Upper lobe of left lung (tissue), 6 donors: Measurements from ENCODE around the gene BROX. TPM values are rescaled to one million over a fixed set of nuclear protein-coding genes. Genes with fewer than 3 reads are reported as not detected.
"Not testable (repeated sequence)": the region's sequence is repeated elsewhere in the genome, so short reads cannot be mapped to it uniquely, and the experiment has no call there.

Experiments
- ATAC-seq, 2 donors: fragments of 200-7000 bp; cut with Tn5 transposase; one replicate each; pipeline ENCODE4 v1.9.1; 2022; ENCODE audit warnings: mild to moderate bottlenecking in 2 of 2, moderate library complexity in 2 of 2; ENCODE audit not compliant: low FRiP score in 2 of 2
- DNase-seq, 2 donors: peaks; one replicate each; pipeline ENCODE4 v3.0.0-alpha.2; 2019 to 2020
- H3K27ac ChIP-seq, 4 donors: fragments of 200-600 bp; sonication (generic); one replicate each; pipeline ENCODE4 v1.5.1; 2016 to 2019
- H3K27me3 ChIP-seq, 4 donors: fragments of 200-600 bp; sonication (generic); one replicate each; pipeline ENCODE4 v1.5.1; 2017 to 2019
- H3K36me3 ChIP-seq, 4 donors: fragments of 200-600 bp; sonication (generic); one replicate each; pipeline ENCODE4 v1.5.1; 2016 to 2019
- H3K4me1 ChIP-seq, 4 donors: fragments of 200-600 bp; sonication (generic); one replicate each; pipeline ENCODE4 v1.5.1; 2018 to 2019
- H3K4me3 ChIP-seq, 4 donors: fragments of 200-600 bp; sonication (generic); one replicate each; pipeline ENCODE4 v1.5.1; 2017 to 2019; ENCODE audit warnings: mild to moderate bottlenecking in 2 of 4, moderate library complexity in 1 of 4
- H3K9me3 ChIP-seq, 4 donors: fragments of 200-600 bp; sonication (generic); one replicate each; pipeline ENCODE4 v1.5.1; 2018 to 2019
- EP300 ChIP-seq, 4 donors: sonication (generic); formaldehyde crosslinking; IDR thresholded peaks; one replicate each; pipeline ENCODE4 v1.5.1; 2017; ENCODE audit warnings: antibody characterized with exemption in 4 of 4, control low read depth in 2 of 4
- POLR2A ChIP-seq, 4 donors: fragments of 450-650 bp; IDR thresholded peaks; one replicate each; pipeline ENCODE4 v1.5.1; 2016 to 2017; ENCODE audit warnings: antibody characterized with exemption in 4 of 4, mild to moderate bottlenecking in 2 of 4
- POLR2AphosphoS5 ChIP-seq, 2 donors: sonication (generic); formaldehyde crosslinking; IDR thresholded peaks; one replicate each; pipeline ENCODE4 v1.5.1; 2017; ENCODE audit warnings: antibody characterized with exemption in 2 of 2
- WGBS, 2 donors: methylation state at CpG; one replicate each; pipeline ENCODE4 v1.1.5; 2017 to 2018; 5-methylcytosine and 5-hydroxymethylcytosine counted together
- total RNA-seq, 6 donors: library from RNA; depleted of rRNA in 4 of 6; stranded (reverse); fragments of >200 nt in 4 of 6; gene quantifications; one replicate each; pipeline versions ENCODE4 v1.1.0 to v1.2.1, GENCODE V29; 2016 to 2021
- TF ChIP-seq, protein P1 (sequence below), 6 experiments: fragments of 450-650 bp in 4 of 6; fragments of 200-600 bp in 2 of 6; sonication (generic) in 2 of 6; IDR thresholded peaks; one replicate each; pipeline ENCODE4 v1.5.1; 2016 to 2019; ENCODE audit warnings: antibody characterized with exemption in 6 of 6
- donor health status: DM: no; HTN: no; CAD: no; lungs with moderate emphysema.
- donor health status: DM: no; HTN: yes; CAD: no; lungs with severe emphysema.

Gene BROX
- total RNA-seq, 6 donors from 2014 or later, result 21.0 to 74.0 (median 41.2) TPM

DNA sequence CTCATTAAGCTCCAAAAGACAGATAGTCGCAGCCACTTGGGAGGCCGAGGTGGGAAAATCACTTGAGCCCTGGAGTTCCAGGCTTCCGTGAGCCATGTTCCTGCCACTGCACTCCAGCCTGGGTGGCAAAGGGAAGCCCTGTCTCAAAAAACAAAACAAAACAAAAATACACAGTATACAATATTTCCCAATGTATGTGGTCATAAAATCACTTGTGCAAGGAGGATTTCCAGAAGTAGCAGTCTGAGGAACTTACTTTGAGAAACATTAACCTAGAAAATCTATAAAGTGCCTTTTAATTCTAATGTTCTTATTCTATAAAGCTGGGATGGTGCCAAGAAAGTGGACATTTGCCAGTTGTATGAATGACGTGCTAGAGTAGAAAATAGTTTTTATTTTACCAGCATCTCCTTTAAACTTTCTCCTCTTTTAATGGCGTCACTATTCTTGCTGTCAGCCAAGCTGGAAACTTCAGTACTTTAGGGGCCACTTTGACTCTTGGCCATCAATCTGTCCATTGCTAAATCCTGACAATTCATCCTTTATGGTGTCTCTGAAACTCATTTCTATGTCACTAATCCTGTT lies 47.2 kb downstream of the BROX start:
- Histone ChIP-seq H3K27me3 (no peaks in the 10 kb centered on the region), H3K9me3 (no peaks in the 10 kb centered on the region), H3K4me3 (no peak overlapping the region), H3K27ac (peak overlapping the region in 1 of 4 donors; percentile 24), H3K4me1 (no peaks in the 10 kb centered on the region), H3K36me3 (no peaks in the 10 kb centered on the region)
- 69 to 73% methylated on average over 5 of the region's 5 CpGs for WGBS, 2 donors
- TF ChIP-seq POLR2A (IDR thresholded peaks at IDR 0.05) (no peak), POLR2AphosphoS5 (IDR thresholded peaks at IDR 0.05) (no peak), EP300 (IDR thresholded peaks at IDR 0.05) (no peak)
- TF ChIP-seq, protein P1, sequence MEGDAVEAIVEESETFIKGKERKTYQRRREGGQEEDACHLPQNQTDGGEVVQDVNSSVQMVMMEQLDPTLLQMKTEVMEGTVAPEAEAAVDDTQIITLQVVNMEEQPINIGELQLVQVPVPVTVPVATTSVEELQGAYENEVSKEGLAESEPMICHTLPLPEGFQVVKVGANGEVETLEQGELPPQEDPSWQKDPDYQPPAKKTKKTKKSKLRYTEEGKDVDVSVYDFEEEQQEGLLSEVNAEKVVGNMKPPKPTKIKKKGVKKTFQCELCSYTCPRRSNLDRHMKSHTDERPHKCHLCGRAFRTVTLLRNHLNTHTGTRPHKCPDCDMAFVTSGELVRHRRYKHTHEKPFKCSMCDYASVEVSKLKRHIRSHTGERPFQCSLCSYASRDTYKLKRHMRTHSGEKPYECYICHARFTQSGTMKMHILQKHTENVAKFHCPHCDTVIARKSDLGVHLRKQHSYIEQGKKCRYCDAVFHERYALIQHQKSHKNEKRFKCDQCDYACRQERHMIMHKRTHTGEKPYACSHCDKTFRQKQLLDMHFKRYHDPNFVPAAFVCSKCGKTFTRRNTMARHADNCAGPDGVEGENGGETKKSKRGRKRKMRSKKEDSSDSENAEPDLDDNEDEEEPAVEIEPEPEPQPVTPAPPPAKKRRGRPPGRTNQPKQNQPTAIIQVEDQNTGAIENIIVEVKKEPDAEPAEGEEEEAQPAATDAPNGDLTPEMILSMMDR (IDR thresholded peaks at IDR 0.05), result no peak
- no peak for ATAC-seq
- no peak for DNase-seq

DNA sequence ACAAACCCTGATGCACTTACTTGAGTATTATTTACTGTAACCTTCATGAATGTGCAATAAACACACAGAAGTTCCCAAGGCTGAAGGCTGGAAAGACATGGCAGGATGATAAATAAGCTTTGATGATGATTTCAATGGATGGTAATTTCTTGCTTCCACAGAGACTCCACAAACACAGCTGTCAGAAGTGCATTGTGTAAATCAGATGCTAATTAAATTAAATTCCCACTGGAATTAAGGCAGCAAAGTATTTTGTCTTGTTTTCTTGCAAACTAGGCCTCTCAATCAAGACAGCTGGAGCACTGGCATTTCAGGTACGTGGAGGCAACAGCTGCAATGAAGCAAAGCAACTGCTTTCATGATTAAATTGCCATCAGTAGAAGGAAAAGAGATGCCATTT lies 48.7 kb downstream of the BROX start:
- ATAC-seq, result no peak
- no peaks in the 10 kb centered on the region for H3K27me3 ChIP-seq

DNA sequence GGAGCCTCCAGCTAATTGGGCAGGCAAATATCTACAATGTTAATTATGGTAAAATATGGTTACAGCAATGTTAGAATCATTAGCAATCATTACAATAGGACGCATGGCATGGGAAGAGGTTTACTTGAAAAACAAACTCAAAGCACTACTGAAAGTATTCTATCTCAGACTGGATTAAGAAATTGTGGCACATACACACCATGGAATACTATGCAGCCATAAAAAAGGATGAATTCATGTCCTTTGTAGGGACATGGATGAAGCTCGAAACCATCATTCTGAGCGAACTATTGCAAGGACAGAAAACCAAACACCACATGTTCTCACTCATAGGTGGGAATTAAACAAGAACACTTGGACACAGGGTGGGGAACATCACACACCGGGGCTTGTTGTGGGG lies 49.8 kb downstream of the BROX start:
- ATAC-seq, H3K9me3 ChIP-seq, H3K4me3 ChIP-seq, H3K36me3 ChIP-seq, DNase-seq, H3K4me1 ChIP-seq, H3K27me3 ChIP-seq, H3K27ac ChIP-seq: not testable (repeated sequence)
- 43 to 99% methylated on average over 4 of the region's 4 CpGs for WGBS, 2 donors

More for the DNA sequence above, 48.7 kb downstream of the BROX start:
- no peaks in the 10 kb centered on the region for H3K4me1 ChIP-seq
- H3K4me3 ChIP-seq, result no peak overlapping the region
- no peaks in the 10 kb centered on the region for H3K36me3 ChIP-seq
- H3K9me3 ChIP-seq, result no peaks in the 10 kb centered on the region
- no peak overlapping the region for H3K27ac ChIP-seq
- DNase-seq, result no peak
- WGBS, 2 donors, result 73 to 83% methylated on average over 1 of the region's 1 CpG
- TF ChIP-seq POLR2AphosphoS5 (IDR thresholded peaks at IDR 0.05) (no peak), EP300 (IDR thresholded peaks at IDR 0.05) (no peak), POLR2A (IDR thresholded peaks at IDR 0.05) (no peak)
- TF ChIP-seq, protein P1 (IDR thresholded peaks at IDR 0.05), result no peak

DNA sequence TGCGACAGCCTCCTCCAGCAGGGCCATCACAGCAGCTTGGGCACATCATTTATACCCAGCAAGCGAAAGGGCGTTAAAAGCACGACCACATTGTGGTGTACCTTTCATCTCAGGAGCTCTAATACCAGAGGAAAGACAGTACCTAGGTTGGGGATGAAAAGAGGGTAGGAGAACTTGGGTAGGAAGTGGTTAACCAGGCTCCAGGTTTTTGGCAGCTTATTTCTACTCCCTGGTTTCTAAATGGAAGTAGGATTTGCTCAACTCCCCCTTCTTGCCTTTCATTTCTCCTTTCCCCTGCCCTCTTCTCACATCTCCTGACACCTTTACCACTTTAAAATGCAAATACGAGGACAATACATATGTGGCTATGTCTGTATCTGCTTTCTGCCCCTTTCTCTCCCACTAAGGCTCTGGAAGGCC lies 54.8 kb downstream of the BROX start:
- WGBS, 2 donors, result 81 to 91% methylated on average over 5 of the region's 5 CpGs
- H3K27ac ChIP-seq, result no peak overlapping the region
- peaks cover 0 to 9% (median 8%) of the 10 kb centered on the region in 4 donors for H3K9me3 ChIP-seq
- H3K4me3 ChIP-seq, result no peak overlapping the region
- TF ChIP-seq, protein P1 (IDR thresholded peaks at IDR 0.05), result no peak
- TF ChIP-seq POLR2A (IDR thresholded peaks at IDR 0.05), result no peak
- no peak for TF ChIP-seq POLR2AphosphoS5 (IDR thresholded peaks at IDR 0.05)
- no peak for TF ChIP-seq EP300 (IDR thresholded peaks at IDR 0.05)
- no peaks in the 10 kb centered on the region for H3K36me3 ChIP-seq
- peaks cover 0 to 6% (median 2%) of the 10 kb centered on the region in 4 donors for H3K4me1 ChIP-seq
- ATAC-seq, result no peak
- DNase-seq, result no peak
- no peaks in the 10 kb centered on the region for H3K27me3 ChIP-seq

DNA sequence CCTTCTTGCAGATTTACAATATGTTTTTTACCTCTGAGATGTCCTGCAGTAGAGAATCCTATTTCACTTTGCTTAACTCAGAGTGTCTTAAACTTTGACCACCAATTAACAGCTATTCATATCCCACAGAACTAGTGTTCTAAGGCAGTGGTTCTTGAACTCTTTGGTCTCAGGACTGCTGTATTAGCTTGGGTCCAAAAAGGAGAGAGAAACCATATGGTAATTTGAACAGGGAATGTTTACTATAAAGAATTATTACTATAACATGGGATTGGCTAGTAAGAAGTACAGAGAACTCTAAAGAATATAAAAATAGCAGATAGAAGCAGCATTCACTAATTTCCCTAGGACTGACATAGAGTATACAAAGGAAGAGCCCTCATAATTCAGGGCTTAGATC lies 56.2 kb downstream of the BROX start:
- TF ChIP-seq, protein P1 (IDR thresholded peaks at IDR 0.05), result no peak
- no peak for TF ChIP-seq POLR2AphosphoS5 (IDR thresholded peaks at IDR 0.05)
- no peak for TF ChIP-seq POLR2A (IDR thresholded peaks at IDR 0.05)
- TF ChIP-seq EP300 (IDR thresholded peaks at IDR 0.05), result no peak
- H3K9me3 ChIP-seq, result peaks cover 0 to 9% (median 8%) of the 10 kb centered on the region in 4 donors
- no peaks in the 10 kb centered on the region for H3K36me3 ChIP-seq
- ATAC-seq (no peak), DNase-seq (no peak)
- H3K27me3 ChIP-seq, result no peaks in the 10 kb centered on the region
- no peak overlapping the region for H3K27ac ChIP-seq
- peaks cover 0 to 10% (median 2%) of the 10 kb centered on the region in 4 donors for H3K4me1 ChIP-seq
- H3K4me3 ChIP-seq, result no peak overlapping the region
